Bronchial epithelial cell (primary cell): Measurements from ENCODE around the gene CACNA1G. TPM values are rescaled to one million over a fixed set of nuclear protein-coding genes. Genes with fewer than 3 reads are reported as not detected.

Source experiments
- DNase-seq: peaks from one replicate; pipeline ENCODE4 v3.0.0-alpha.2; 2010; ENCODE audit warnings: low read depth
- FAIRE-seq: peaks from 2 replicates; lab custom pipeline; 2011; peaks lifted over from hg19 to GRCh38; lab: Jason Lieb, UNC
- H3K27me3 ChIP-seq: 2 replicates; pipeline ENCODE4 v1.5.1; 2011; ENCODE audit warnings: low read length; ENCODE audit not compliant: control insufficient read depth, insufficient read depth
- H3K36me3 ChIP-seq: 2 replicates; pipeline ENCODE4 v1.5.1; 2011; ENCODE audit warnings: low read length; ENCODE audit not compliant: control insufficient read depth, insufficient read depth
- H3K4me3 ChIP-seq: 2 replicates; pipeline ENCODE4 v1.5.1; 2011; ENCODE audit warnings: mild to moderate bottlenecking, low read depth, low read length, control low read depth
- total RNA-seq: library from RNA; depleted of rRNA; stranded (reverse); fragments of >200 nt; gene quantifications from 2 replicates; pipeline ENCODE4 v1.2.1, GENCODE V29; 2014
- TF ChIP-seq, protein P1 (sequence below): IDR thresholded peaks from 2 replicates; pipeline ENCODE4 v1.5.1; 2011; ENCODE audit warnings: mild to moderate bottlenecking, moderate library complexity, low read length, control low read depth, inconsistent platforms; ENCODE audit not compliant: insufficient read depth, severe bottlenecking

Gene CACNA1G
- total RNA-seq, 1 donor from 2014 or later = not detected

DNA sequence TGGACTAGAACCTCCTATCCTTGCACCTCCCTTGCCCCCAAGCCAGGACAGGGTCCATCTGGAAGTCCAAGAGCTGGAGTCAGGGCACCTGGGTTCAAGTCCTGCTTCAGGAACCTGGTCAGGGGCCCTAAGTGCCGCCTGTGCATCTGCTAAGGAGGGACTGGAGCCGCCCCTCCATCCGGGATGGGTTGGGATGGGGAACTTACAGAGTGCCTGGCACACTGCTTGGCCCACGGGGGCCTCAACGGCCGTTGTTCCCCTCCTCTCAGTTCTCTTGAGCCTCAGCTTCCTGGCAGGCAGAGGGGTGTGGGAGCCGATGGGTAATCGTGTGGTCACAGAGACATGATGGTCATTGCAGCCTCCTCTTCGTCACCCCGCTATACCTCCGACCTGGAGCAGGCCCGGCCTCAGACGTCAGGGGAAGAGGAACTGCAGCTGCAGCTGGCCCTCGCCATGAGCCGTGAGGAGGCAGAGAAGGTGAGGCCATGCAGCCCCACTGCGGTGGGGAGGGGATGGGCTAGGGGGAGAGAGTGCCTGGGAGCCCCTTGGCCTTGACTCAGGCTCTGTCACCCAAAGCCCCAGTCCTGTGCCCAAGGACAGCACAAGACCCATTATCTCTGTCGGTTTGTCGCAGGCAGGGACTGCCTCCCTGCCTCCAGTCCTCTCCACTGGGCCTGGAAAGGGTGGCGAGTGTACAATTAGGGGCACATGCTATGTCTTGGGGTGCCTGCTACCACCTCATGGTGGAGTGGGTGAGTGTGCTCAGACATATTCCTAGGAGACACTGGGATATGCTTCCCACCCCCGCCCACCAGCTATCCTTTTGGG, 22.6 kb upstream of the CACNA1G start:
- Histone ChIP-seq H3K36me3 (peaks cover 27% of the 10 kb centered on the region), H3K27me3 (no peaks in the 10 kb centered on the region), H3K4me3 (no peak overlapping the region)
- FAIRE-seq = no peak
- no peak for DNase-seq
- TF ChIP-seq, protein P1, sequence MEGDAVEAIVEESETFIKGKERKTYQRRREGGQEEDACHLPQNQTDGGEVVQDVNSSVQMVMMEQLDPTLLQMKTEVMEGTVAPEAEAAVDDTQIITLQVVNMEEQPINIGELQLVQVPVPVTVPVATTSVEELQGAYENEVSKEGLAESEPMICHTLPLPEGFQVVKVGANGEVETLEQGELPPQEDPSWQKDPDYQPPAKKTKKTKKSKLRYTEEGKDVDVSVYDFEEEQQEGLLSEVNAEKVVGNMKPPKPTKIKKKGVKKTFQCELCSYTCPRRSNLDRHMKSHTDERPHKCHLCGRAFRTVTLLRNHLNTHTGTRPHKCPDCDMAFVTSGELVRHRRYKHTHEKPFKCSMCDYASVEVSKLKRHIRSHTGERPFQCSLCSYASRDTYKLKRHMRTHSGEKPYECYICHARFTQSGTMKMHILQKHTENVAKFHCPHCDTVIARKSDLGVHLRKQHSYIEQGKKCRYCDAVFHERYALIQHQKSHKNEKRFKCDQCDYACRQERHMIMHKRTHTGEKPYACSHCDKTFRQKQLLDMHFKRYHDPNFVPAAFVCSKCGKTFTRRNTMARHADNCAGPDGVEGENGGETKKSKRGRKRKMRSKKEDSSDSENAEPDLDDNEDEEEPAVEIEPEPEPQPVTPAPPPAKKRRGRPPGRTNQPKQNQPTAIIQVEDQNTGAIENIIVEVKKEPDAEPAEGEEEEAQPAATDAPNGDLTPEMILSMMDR = no peak

DNA sequence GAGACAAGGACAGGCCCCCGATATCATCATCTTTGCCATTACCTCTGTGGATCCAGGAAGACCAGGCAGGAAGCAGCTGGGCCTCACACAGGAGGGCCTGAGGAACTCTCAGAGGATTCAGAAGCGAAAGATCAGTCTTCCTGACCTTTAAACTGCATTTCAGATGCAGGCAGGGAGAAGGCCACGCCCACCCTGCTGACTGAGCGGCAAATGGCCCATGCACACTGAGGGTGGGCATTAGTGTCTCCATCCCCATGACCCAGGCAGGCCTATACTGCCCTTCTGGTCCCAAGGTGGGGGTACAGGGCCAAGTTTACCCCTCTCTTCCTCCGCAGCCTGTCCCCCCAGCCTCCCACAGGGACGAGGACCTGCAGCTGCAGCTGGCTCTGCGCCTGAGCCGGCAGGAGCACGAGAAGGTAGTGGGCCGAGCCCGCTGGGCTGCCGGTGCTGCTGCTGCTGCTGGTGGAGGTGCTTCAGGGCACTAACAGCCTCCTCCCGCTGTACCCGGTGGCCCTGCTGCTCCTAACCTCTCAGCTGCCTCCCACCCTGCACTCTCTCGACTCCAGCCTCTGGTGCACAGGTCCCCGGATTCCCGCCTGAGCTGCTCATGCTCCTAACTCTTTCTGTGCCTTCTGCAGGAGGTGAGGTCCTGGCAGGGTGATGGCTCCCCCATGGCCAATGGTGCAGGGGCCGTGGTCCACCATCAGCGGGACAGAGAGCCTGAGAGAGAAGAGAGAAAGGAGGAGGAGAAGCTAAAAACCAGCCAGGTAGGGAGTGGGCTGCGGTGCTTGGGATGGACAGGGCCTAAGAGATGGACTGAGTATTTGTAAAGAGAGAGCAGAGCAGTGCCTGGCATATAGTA, 21.7 kb upstream of the CACNA1G start:
- DNase-seq = no peak
- no peak overlapping the region for H3K4me3 ChIP-seq
- FAIRE-seq = no peak
- TF ChIP-seq, protein P1 = no peak
- no peaks in the 10 kb centered on the region for H3K27me3 ChIP-seq
- H3K36me3 ChIP-seq = peaks cover 27% of the 10 kb centered on the region

DNA sequence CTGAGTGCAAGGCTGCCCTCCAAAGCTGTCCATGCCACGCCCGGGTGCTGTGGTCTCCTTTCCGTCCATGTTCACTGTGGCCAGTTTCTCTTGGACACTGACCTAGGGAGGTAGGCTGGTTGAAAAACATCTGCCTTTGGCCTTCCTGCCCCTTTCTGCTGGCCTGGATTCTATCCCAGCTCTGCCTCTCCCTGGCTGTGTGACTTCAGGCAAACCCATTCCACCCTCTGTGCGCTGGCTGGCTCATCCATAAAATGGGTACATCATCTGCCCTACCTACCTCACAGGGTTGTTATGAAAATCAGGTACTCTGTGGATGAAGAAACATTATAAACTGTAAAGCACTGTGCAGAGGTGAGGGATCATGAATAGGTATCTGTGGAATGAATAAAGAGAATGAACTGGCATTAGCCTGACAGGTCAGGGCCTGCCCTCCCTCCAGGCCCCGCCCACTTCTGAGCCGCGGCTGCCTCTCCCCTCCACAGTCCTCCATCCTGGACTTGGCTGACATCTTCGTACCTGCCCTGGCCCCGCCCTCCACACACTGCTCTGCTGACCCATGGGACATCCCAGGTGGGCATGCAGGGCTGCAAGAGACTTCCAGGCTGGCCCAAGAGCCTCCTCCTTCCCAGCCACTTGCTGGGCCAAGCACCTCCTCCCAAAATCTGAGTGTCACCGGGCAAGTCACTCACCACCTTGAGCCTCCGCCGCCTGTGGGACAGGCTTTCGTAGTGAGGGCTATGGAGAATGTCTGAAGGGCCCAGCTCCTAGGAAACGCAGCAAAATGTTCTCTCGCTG, 20.6 kb upstream of the CACNA1G start:
- FAIRE-seq = peak; percentile 93
- DNase-seq = peak; percentile 89
- Histone ChIP-seq H3K36me3 (peaks cover 27% of the 10 kb centered on the region), H3K27me3 (no peaks in the 10 kb centered on the region), H3K4me3 (no peak overlapping the region)
- TF ChIP-seq, protein P1 = no peak

DNA sequence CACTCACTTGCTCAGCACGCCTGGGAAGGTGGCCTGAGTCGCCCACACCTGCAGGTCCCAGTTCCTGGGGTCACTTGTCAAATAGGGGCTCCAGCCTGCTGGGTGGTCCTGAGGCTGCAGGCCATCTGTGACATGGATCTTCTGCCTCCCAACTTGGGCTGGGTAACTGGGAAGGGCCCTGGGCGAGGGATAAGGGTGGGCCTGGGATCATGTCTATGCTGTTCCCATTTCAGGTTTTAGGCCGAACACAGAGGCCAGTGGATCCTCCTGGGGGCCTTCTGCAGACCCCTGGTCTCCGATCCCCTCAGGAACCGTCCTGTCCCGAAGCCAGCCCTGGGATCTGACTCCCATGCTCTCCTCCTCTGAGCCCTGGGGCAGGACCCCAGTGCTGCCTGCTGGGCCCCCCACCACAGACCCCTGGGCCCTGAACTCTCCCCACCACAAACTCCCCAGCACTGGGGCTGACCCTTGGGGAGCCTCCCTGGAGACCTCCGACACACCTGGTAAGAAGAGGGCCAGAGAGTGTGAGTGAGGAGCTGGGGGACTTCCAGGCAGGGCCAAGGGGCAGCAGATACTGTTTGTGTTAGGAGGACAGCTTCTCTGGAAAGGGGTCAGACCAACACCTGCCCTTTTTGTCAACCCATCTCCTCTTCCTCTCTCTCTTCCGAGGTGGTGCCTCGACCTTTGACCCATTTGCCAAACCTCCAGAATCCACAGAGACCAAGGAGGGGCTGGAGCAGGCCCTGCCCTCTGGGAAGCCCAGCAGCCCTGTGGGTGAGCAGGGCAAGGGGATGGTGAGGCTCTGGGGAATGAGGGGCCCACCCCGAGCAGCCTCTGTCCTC, 19.7 kb upstream of the CACNA1G start:
- FAIRE-seq = no peak
- Histone ChIP-seq H3K27me3 (no peaks in the 10 kb centered on the region), H3K4me3 (no peak overlapping the region), H3K36me3 (peaks cover 26% of the 10 kb centered on the region)
- DNase-seq = no peak
- TF ChIP-seq, protein P1 = no peak

DNA sequence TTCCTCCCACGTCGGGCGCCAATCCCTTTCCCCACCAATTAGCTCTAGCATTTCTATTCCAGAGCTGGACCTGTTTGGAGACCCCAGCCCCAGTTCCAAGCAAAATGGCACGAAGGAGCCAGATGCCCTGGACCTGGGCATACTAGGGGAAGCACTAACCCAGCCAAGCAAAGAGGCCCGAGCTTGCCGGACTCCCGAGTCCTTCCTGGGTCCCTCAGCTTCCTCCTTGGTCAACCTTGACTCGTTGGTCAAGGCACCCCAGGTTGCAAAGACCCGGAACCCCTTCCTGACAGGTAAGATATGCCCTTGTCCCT, 19.2 kb upstream of the CACNA1G start:
- peaks cover 25% of the 10 kb centered on the region for H3K36me3 ChIP-seq
- DNase-seq = no peak
- TF ChIP-seq, protein P1 = no peak
- no peak for FAIRE-seq
- no peaks in the 10 kb centered on the region for H3K27me3 ChIP-seq
- H3K4me3 ChIP-seq = no peak overlapping the region
